Retinal pigment epithelial cell (primary cell): ENCODE results near the gene TMEM63A.
A peak's percentile ranks its signal among the peaks of the same experiment; 100 is the strongest.

Experiments used
- DNase-seq: peaks from one replicate; pipeline ENCODE4 v3.0.0-alpha.2; 2010; ENCODE audit warnings: low read depth
- H3K4me3 ChIP-seq: 2 replicates; pipeline ENCODE4 v1.5.1; 2011; ENCODE audit warnings: mild to moderate bottlenecking, low read length, control low read depth, moderate library complexity
- CTCF ChIP-seq: conservative IDR thresholded peaks from 2 replicates; pipeline ENCODE4 v1.5.1; 2011; ENCODE audit warnings: low read depth, low read length, control low read depth, inconsistent platforms

TMEM63A gene

GRCh38 chr1:225923692-225924555 is 41.7 kb upstream of the TMEM63A start, which contains the start of gene PYCR2:
TSS of gene PYCR2 (minus strand) at chr1:225924250. CDS start at chr1:225924110, 140 bp downstream.
- H3K4me3 ChIP-seq, result peak within 1 kb of the TSS; percentile 82
- DNase-seq, result peak; percentile 79
- TF ChIP-seq CTCF, result no peak

- H3K4me3 ChIP-seq, result peak overlapping the region; percentile 82
- DNase-seq, result no peak
- TF ChIP-seq CTCF, result no peak
These were observed 41.2 kb upstream of the TMEM63A start for GRCh38 chr1:225923381-225923691.

- H3K4me3 ChIP-seq, result no peak overlapping the region
- TF ChIP-seq CTCF, result no peak
These were observed 39.8 kb upstream of the TMEM63A start for GRCh38 chr1:225921734-225922709.

GRCh38 chr1:225919906-225920305 is 37.7 kb upstream of the TMEM63A start:
- peak; percentile 42 for DNase-seq

More at GRCh38 chr1:225921734-225922709, 39.8 kb upstream of the TMEM63A start:
- no peak for DNase-seq

GRCh38 chr1:225918280-225918679 is 36.1 kb upstream of the TMEM63A start:
- TF ChIP-seq CTCF, result no peak
- no peak for DNase-seq
- H3K4me3 ChIP-seq, result no peak overlapping the region

More at GRCh38 chr1:225919906-225920305, 37.7 kb upstream of the TMEM63A start:
- H3K4me3 ChIP-seq, result no peak overlapping the region
- TF ChIP-seq CTCF, result no peak

- no peak for DNase-seq
- TF ChIP-seq CTCF, result no peak
- H3K4me3 ChIP-seq, result no peak overlapping the region
These were observed 35.4 kb upstream of the TMEM63A start for GRCh38 chr1:225917536-225917935.
